Measurements from ENCODE around the gene COL27A1.

COL27A1 gene

DNA sequence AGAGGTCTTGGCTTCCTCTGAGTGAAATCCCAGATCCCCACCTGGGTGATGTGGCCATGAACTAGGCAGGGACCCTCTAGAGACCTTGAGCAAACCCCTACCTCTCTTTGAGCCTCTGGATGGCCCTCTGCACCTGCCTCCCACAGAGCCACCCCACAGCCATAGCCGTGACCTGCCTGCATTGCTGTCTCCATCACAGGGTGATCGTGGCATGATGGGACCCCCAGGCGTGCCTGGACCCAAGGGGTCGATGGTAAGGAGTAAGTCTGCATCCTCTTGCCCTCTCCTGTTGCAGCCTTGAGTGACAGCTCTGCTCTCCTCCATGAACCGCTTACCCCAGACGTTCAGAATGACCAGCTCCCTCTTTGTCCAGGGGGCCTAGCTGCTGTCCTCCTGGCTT lies 97.1 kb downstream of the COL27A1 start:
- TF ChIP-seq CTCF (conservative IDR thresholded peaks at IDR 0.05) (no peak), ZFX (IDR thresholded peaks at IDR 0.05) (no peak)
- no peak overlapping the region for H3K27ac ChIP-seq

DNA sequence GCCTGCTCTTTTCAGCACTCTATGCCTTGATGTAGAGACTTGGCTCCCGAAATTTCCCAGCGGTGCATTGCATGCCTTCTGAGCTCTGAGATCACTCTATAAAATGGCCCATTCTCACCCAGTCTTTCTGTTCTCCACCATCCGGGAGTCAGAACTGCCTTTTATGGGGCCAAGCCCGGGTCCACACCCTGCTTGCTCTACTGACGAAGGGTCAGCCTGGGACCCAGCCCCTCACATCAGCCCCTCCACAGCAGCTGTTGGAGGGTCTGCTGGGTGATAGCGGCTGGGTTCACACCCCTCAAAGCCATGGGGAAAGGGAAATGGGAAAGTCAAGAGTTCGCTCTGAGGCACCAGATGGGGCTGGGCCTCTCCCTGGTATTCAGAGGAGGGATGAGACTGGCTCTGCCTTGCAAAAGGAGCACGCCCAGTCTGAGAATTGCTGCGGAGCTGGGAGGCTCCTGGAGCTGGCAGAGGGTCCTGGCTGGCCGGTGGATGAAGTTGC lies 101.5 kb downstream of the COL27A1 start:
- H3K27ac ChIP-seq: no peak overlapping the region
- TF ChIP-seq ZFX (IDR thresholded peaks at IDR 0.05): no peak

DNA sequence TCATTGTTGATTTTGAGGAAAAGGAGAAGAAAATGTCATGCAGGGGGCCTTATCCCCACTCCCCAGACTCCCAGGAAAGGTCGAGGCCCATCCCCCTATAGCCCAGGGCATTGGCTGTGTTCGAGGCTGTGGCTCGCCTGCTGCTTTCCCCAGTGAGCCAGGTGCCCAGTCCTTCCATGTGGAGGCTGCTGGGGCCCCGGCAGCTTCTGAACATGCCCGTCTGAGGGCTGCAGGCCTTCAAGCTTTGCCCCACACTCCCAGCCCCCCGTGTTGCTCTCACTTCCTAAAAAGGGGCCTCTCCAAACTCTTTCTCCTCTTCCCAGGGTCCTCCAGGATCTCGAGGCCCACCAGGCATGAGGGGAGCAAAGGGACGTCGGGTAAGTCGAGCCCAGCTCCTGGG lies 102.9 kb downstream of the COL27A1 start:
- no peak for TF ChIP-seq CTCF (conservative IDR thresholded peaks at IDR 0.05)
- no peak for TF ChIP-seq ZFX (IDR thresholded peaks at IDR 0.05)
- H3K27ac ChIP-seq: no peak overlapping the region

DNA sequence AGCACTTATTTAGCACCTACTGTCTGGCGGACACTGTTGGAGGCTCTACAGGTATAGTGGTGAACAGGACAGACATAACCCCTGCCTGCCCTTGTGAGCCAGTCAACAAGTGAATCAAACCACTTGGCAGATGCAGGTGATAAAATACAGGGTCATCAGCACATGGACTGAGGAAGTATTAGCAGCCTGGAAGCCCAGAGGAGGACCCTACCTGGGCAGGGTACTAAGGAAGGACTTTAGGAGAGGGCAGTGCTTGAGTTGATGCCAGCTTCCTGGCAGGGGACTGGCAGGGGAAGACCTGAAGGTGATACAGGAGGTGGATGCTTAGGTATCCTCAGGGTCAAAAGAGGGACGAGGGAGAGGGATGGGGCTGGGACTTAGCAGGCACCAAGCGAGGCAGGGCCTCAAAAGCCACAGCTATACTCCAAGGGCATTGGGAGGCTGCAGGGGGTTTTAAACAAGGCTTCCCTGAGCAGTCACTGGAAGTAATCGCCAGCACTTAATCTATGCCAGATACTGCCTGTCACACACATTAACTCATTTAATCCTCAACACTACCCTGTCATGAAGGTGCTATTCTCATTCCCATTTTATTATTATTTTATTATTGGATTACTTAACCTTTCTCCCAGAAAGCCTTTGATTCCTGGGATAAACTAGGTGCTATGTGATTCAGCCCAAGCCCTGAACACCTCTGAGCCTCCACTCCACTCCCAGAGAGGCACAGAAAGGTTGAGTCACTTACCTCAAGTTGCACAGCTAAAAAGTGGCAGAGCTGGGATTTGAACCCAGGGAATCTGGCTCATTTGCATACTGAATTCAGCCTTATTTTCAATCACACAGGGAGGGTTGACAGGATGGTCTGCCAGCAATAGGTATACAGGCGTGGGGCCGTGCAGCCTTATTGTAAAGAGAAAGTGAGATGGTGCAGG lies 103.8 kb downstream of the COL27A1 start:
- H3K27ac ChIP-seq: no peak overlapping the region
- TF ChIP-seq CTCF (conservative IDR thresholded peaks at IDR 0.05) (no peak), ZFX (IDR thresholded peaks at IDR 0.05) (no peak)

- no peak overlapping the region for H3K27ac ChIP-seq
- no peak for TF ChIP-seq ZFX (IDR thresholded peaks at IDR 0.05)
- TF ChIP-seq CTCF (conservative IDR thresholded peaks at IDR 0.05): no peak
These were observed 104.6 kb downstream of the COL27A1 start for GRCh38 chr9:114259798-114260523.

- TF ChIP-seq CTCF (conservative IDR thresholded peaks at IDR 0.05) (no peak), ZFX (IDR thresholded peaks at IDR 0.05) (no peak)
- no peak overlapping the region for H3K27ac ChIP-seq
These were observed 105.7 kb downstream of the COL27A1 start for GRCh38 chr9:114261026-114261425.

- TF ChIP-seq ZFX (IDR thresholded peaks at IDR 0.05): no peak
- no peak for TF ChIP-seq CTCF (conservative IDR thresholded peaks at IDR 0.05)
These were observed 106.7 kb downstream of the COL27A1 start for GRCh38 chr9:114261987-114262386.

More at GRCh38 chr9:114261987-114262386, 106.7 kb downstream of the COL27A1 start:
- no peak overlapping the region for H3K27ac ChIP-seq

All from C4-2B (cell line).